ENCODE results near the gene LRTM1.

- TF ChIP-seq GATA2 (IDR thresholded peaks at IDR 0.05; ENCODE audit: low read depth, low read length) (no peak), GATA3 (IDR thresholded peaks at IDR 0.05; ENCODE audit: low read depth, low read length) (no peak)
Observed at GRCh38 chr3:54931182-54931581, 3.3 kb upstream of the LRTM1 start.

Data from SH-SY5Y (cell line).